Neuronal stem cell (in vitro differentiated cells): ENCODE results near the gene VEPH1.

Source experiments
- DNase-seq: peaks from one replicate; pipeline ENCODE4 v3.0.0-alpha.2; 2013; ENCODE audit warnings: low spot score
- H2AFZ ChIP-seq: one replicate; pipeline ENCODE4 v1.6.1; 2013; ENCODE audit warnings: mild to moderate bottlenecking, low read length, inconsistent platforms
- H2AK5ac ChIP-seq: 2 replicates; pipeline ENCODE4 v1.6.1; 2013; ENCODE audit warnings: low read depth, mild to moderate bottlenecking, inconsistent platforms, low read length, moderate library complexity, mixed read lengths
- H2BK120ac ChIP-seq: 2 replicates; pipeline ENCODE4 v1.6.1; 2013; ENCODE audit warnings: low read depth, mild to moderate bottlenecking, inconsistent platforms, low read length, moderate library complexity, mixed read lengths
- H2BK12ac ChIP-seq: one replicate; pipeline ENCODE4 v1.6.1; 2013; ENCODE audit warnings: low read length, inconsistent platforms
- H2BK15ac ChIP-seq: 2 replicates; pipeline ENCODE4 v1.6.1; 2013; ENCODE audit warnings: mild to moderate bottlenecking, low read length, inconsistent platforms, mixed read lengths
- H2BK5ac ChIP-seq: one replicate; pipeline ENCODE4 v1.6.1; 2013; ENCODE audit warnings: inconsistent platforms, mild to moderate bottlenecking, low read length, moderate library complexity
- H3K14ac ChIP-seq: one replicate; pipeline ENCODE4 v1.6.1; 2013; ENCODE audit warnings: low read length, inconsistent platforms
- H3K18ac ChIP-seq: 2 replicates; pipeline ENCODE4 v1.6.1; 2013; ENCODE audit warnings: low read length, inconsistent platforms
- H3K23ac ChIP-seq: 2 replicates; pipeline ENCODE4 v1.6.1; 2013; ENCODE audit warnings: low read depth, mild to moderate bottlenecking, mixed read lengths, low read length, inconsistent platforms; ENCODE audit not compliant: poor library complexity
- H3K27ac ChIP-seq: replicated peaks from 3 replicates; pipeline ENCODE4 v1.5.1; 2013; ENCODE audit warnings: low read length, inconsistent platforms
- H3K27me3 ChIP-seq, 3 experiments: 2 replicates each; pipeline ENCODE4 v1.6.1; 2013; ENCODE audit warnings: low read length in 3 of 3, mild to moderate bottlenecking in 2 of 3, inconsistent platforms in 1 of 3, low read depth in 1 of 3, mixed read lengths in 1 of 3, moderate library complexity in 1 of 3; ENCODE audit not compliant: control insufficient read depth in 3 of 3, insufficient read depth in 3 of 3
- H3K36me3 ChIP-seq, 2 donors: replicated peaks in 1 of 2; 2 replicates each; pipeline ENCODE4 v1.6.1; 2013; ENCODE audit warnings: low read length in 2 of 2; ENCODE audit not compliant: control insufficient read depth in 2 of 2, insufficient read depth in 2 of 2
- H3K4ac ChIP-seq: 2 replicates; pipeline ENCODE4 v1.6.1; 2013; ENCODE audit warnings: inconsistent platforms, mild to moderate bottlenecking, low read length, moderate library complexity
- H3K4me1 ChIP-seq, 2 donors: 1 replicate in 1 of 2; 2 replicates in 1 of 2; pipeline ENCODE4 v1.6.1; 2013; ENCODE audit warnings: low read length in 2 of 2, low read depth in 1 of 2; ENCODE audit not compliant: control insufficient read depth in 2 of 2, insufficient read depth in 1 of 2
- H3K4me2 ChIP-seq: one replicate; pipeline ENCODE4 v1.6.1; 2013; ENCODE audit warnings: mild to moderate bottlenecking, low read length, inconsistent platforms; ENCODE audit not compliant: insufficient read depth, poor library complexity, severe bottlenecking
- H3K4me3 ChIP-seq, 2 donors: 2 replicates each; pipeline ENCODE4 v1.5.1; 2013; ENCODE audit warnings: low read length in 2 of 2, mild to moderate bottlenecking in 2 of 2, inconsistent platforms in 1 of 2, moderate library complexity in 1 of 2
- H3K79me1 ChIP-seq: one replicate; pipeline ENCODE4 v1.6.1; 2013; ENCODE audit warnings: low read depth, mild to moderate bottlenecking, inconsistent platforms, low read length, moderate library complexity
- H3K9ac ChIP-seq: one replicate; pipeline ENCODE4 v1.6.1; 2013; ENCODE audit warnings: mild to moderate bottlenecking, low read depth, low read length, inconsistent platforms; ENCODE audit not compliant: poor library complexity
- H3K9me3 ChIP-seq, 2 donors: replicated peaks in 1 of 2; 2 replicates each; pipeline versions ENCODE3 to v1.6.1; 2013; ENCODE audit warnings: low read length in 2 of 2, mild to moderate bottlenecking in 2 of 2, inconsistent platforms in 1 of 2, low read depth in 1 of 2, mixed read lengths in 1 of 2, moderate library complexity in 1 of 2; ENCODE audit not compliant: control insufficient read depth in 2 of 2, insufficient read depth in 1 of 2
- H4K8ac ChIP-seq: one replicate; pipeline ENCODE4 v1.6.1; 2013; ENCODE audit warnings: low read depth, mild to moderate bottlenecking, inconsistent platforms, low read length, moderate library complexity
- H4K91ac ChIP-seq: one replicate; pipeline ENCODE4 v1.6.1; 2013; ENCODE audit warnings: low read length, low read depth, mild to moderate bottlenecking, inconsistent platforms; ENCODE audit not compliant: poor library complexity
- WGBS, 2 donors: extraction: QIAGEN DNeasy Blood & Tissue Kit; methylation state at CpG; one replicate each; pipeline ENCODE4 v1.1.7; 2013; ENCODE audit warnings: missing lambda C conversion rate in 2 of 2, mixed read lengths in 1 of 2; ENCODE audit not compliant: insufficient read length in 2 of 2, insufficient replicate concordance in 1 of 2; ENCODE audit errors: extremely low coverage in 2 of 2; 5-methylcytosine and 5-hydroxymethylcytosine counted together

VEPH1 gene

GRCh38 chr3:157290766-157291165 is 212.4 kb downstream of the VEPH1 start:
- Histone ChIP-seq H4K8ac (no peak overlapping the region), H3K14ac (no peak overlapping the region), H3K36me3 (no peaks in the 10 kb centered on the region), H2AK5ac (no peak overlapping the region), H3K27me3 (no peaks in the 10 kb centered on the region), H2BK5ac (no peak overlapping the region), H3K9me3 (no peaks in the 10 kb centered on the region), H2AFZ (no peak overlapping the region), H3K79me1 (no peaks in the 10 kb centered on the region), H2BK12ac (no peak overlapping the region), H3K27ac (no peak overlapping the region), H3K9ac (no peak overlapping the region), H3K4me2 (no peak overlapping the region), H3K4me3 (no peak overlapping the region), H4K91ac (no peak overlapping the region), H3K18ac (no peak overlapping the region), H3K23ac (no peak overlapping the region), H3K4me1 (no peaks in the 10 kb centered on the region), H2BK15ac (no peak overlapping the region), H3K4ac (no peak overlapping the region), H2BK120ac (no peak overlapping the region)
- DNase-seq = no peak
- WGBS, 2 donors = no CpG with 5 or more reads among the region's 2 CpGs

GRCh38 chr3:157285966-157286365 is 217.2 kb downstream of the VEPH1 start:
- no peak overlapping the region for H3K14ac ChIP-seq
- H3K36me3 ChIP-seq = no peaks in the 10 kb centered on the region
- H2BK120ac ChIP-seq = no peak overlapping the region
- no peak overlapping the region for H2BK5ac ChIP-seq
- no peak overlapping the region for H3K18ac ChIP-seq
- H3K4me1 ChIP-seq = no peaks in the 10 kb centered on the region
- no CpG with 5 or more reads among the region's 2 CpGs for WGBS, 2 donors
- H2AK5ac ChIP-seq = no peak overlapping the region
- no peak overlapping the region for H4K8ac ChIP-seq
- H3K4me2 ChIP-seq = no peak overlapping the region
- H3K23ac ChIP-seq = no peak overlapping the region
- no peak overlapping the region for H3K27ac ChIP-seq
- H3K9me3 ChIP-seq = no peaks in the 10 kb centered on the region
- no peak overlapping the region for H3K4ac ChIP-seq
- H3K27me3 ChIP-seq = no peaks in the 10 kb centered on the region
- no peak overlapping the region for H3K4me3 ChIP-seq
- no peak for DNase-seq
- H3K79me1 ChIP-seq = no peaks in the 10 kb centered on the region
- no peak overlapping the region for H2BK15ac ChIP-seq
- H2AFZ ChIP-seq = no peak overlapping the region
- no peak overlapping the region for H2BK12ac ChIP-seq
- H4K91ac ChIP-seq = no peak overlapping the region
- no peak overlapping the region for H3K9ac ChIP-seq

GRCh38 chr3:157285141-157285540 is 218.1 kb downstream of the VEPH1 start:
- DNase-seq = no peak
- no peaks in the 10 kb centered on the region for H3K27me3 ChIP-seq
- no peaks in the 10 kb centered on the region for H3K79me1 ChIP-seq
- no peak overlapping the region for H3K27ac ChIP-seq
- H2BK120ac ChIP-seq = no peak overlapping the region
- H3K18ac ChIP-seq = no peak overlapping the region
- H2BK12ac ChIP-seq = no peak overlapping the region
- no peak overlapping the region for H2AK5ac ChIP-seq
- no peak overlapping the region for H3K14ac ChIP-seq
- no peaks in the 10 kb centered on the region for H3K4me1 ChIP-seq
- H2AFZ ChIP-seq = no peak overlapping the region
- no peak overlapping the region for H3K4me2 ChIP-seq
- H3K36me3 ChIP-seq = no peaks in the 10 kb centered on the region
- H3K4ac ChIP-seq = no peak overlapping the region
- H3K23ac ChIP-seq = no peak overlapping the region
- H4K91ac ChIP-seq = no peak overlapping the region
- no peak overlapping the region for H2BK15ac ChIP-seq
- no peak overlapping the region for H4K8ac ChIP-seq
- no peak overlapping the region for H3K4me3 ChIP-seq
- H3K9me3 ChIP-seq = no peaks in the 10 kb centered on the region
- no CpG with 5 or more reads among the region's 4 CpGs for WGBS, 2 donors
- H2BK5ac ChIP-seq = no peak overlapping the region
- no peak overlapping the region for H3K9ac ChIP-seq

- WGBS, 2 donors = no CpG with 5 or more reads among the region's 1 CpG
- H2BK120ac ChIP-seq = no peak overlapping the region
- no peak overlapping the region for H3K4me2 ChIP-seq
- H2BK15ac ChIP-seq = no peak overlapping the region
- no peak overlapping the region for H2AK5ac ChIP-seq
- no peak overlapping the region for H2AFZ ChIP-seq
- no peak overlapping the region for H3K4ac ChIP-seq
- H3K4me3 ChIP-seq = no peak overlapping the region
- H4K91ac ChIP-seq = no peak overlapping the region
- H3K79me1 ChIP-seq = no peaks in the 10 kb centered on the region
- no peak for DNase-seq
- H3K36me3 ChIP-seq = no peaks in the 10 kb centered on the region
- H3K4me1 ChIP-seq = no peaks in the 10 kb centered on the region
- no peak overlapping the region for H2BK5ac ChIP-seq
- no peak overlapping the region for H3K27ac ChIP-seq
- H3K9me3 ChIP-seq = no peaks in the 10 kb centered on the region
- no peak overlapping the region for H3K23ac ChIP-seq
- H3K9ac ChIP-seq = no peak overlapping the region
- no peaks in the 10 kb centered on the region for H3K27me3 ChIP-seq
- no peak overlapping the region for H3K18ac ChIP-seq
- no peak overlapping the region for H4K8ac ChIP-seq
- no peak overlapping the region for H2BK12ac ChIP-seq
- no peak overlapping the region for H3K14ac ChIP-seq
These were observed 218.5 kb downstream of the VEPH1 start for GRCh38 chr3:157284688-157285087.
